GM20431 (cell line): ENCODE data around the gene SRRM4.

Source experiments
- in situ Hi-C: fragments of 300-500 bp; cut with MseI, MboI; formaldehyde crosslinking; loops from one replicate; pipeline ENCODE4 v1.15.0; 2020; ENCODE audit warnings: low sequenced_read_pairs; ENCODE audit not compliant: unreplicated experiment

The SRRM4 gene

GRCh38 chr12:119153477-119154434, 172.4 kb downstream of the SRRM4 start:
- in situ Hi-C loops: no loop called here

DNA sequence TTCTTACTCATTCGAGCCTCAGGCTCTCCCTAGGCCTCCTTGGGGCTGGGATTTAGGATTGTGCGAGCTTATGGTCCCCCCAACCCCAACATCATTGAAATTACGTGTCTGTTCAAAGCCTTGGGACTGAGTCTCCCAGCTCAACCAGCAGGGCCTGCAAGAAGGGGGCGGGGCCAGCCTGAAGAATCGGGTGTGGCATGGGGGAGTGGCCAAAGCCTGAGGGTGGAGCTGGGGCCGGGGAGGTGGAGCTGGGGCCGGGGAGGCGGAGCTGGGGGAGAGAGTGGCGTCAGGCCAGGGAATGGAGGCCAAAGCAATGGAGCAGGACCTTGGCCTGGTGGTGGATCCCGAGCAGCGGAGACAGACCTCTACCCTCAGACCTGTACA, 173.1 kb downstream of the SRRM4 start:
- in situ Hi-C loops: no loop called here

GRCh38 chr12:119156401-119157044, 175.2 kb downstream of the SRRM4 start:
- in situ Hi-C loops: no loop called here

- in situ Hi-C loops: no loop called here
Observed at GRCh38 chr12:119157528-119157927, 176.2 kb downstream of the SRRM4 start.

DNA sequence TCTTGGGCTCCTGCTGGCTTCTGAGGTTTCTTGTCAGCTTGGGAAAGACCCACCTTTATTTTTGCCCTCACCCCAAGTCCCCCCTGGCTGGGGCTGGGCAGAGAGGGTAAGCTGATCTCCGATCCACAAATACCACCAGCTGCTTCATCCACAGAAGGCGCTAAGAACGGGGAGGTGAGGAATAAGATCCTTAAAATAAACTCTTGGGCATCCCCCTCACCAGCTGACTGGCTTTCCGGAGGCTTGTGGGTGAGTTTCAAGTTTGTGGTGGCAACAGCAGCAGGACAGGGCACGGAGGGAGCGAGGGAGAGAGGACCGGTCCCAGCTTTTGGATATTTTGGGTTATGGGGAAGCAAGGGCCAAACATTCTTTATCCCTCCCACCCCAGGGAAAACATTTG, 176.6 kb downstream of the SRRM4 start:
- in situ Hi-C loops: no loop called here

- in situ Hi-C loops: no loop called here
Observed at GRCh38 chr12:119158402-119158801, 177.1 kb downstream of the SRRM4 start.

DNA sequence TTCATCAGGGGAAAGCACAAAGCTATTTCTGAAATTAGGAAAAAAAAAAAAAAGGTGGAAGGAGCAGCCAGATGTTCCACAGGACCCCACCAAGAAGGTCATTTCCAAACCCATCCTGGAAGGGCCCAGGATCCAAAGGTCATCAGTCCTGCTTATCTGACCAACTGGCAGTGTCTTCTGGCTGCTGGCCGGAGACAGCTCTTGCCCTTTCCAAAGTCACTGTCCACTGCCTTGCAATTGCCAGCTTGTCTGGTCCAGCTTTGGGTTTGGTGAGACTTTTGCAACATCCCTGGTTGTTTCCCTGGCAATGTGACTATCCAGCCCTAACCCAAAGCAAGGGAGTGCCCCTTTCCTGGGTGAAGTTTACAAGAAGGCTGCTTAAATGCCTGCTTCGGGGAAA, 178.5 kb downstream of the SRRM4 start:
- in situ Hi-C loops: no loop called here

DNA sequence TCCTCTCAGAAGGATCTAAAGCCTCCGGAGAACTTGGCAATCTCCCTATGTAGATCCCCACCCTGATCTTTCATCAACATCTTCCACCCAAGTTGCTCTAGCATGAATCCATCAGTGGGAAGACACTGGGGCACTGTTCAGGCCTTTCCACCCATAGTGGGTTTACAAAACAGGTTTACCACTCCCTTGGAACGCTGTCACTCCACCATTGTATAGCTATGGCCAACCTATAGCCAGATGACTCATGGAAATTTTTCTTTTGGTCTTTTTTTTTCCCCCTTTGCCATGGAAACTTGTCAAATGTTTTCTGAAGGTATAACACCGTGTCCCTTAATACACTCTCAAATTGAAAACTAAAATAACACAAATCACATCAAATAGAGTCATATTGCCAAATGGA, 186.6 kb downstream of the SRRM4 start:
- in situ Hi-C loops: no loop called here

DNA sequence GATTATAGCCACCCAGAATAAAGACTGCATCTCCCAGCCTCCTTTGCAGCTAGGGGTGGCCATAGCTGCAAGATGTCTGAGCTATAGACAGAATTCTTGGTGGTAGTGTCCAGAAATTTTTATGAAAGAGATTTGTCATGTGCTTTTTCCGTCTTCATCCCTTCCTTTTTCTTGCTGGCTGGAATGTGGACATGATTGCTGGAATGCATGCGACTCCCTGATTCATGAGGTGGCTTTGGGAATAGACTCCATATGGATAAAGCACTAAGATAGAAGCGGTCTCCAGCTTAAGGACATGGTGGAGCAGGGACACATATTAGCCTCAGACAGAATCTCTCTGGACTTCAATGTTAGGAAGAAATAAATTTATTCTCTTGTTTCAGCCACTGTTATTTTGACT, 187.4 kb downstream of the SRRM4 start:
- in situ Hi-C loops: no loop called here

DNA sequence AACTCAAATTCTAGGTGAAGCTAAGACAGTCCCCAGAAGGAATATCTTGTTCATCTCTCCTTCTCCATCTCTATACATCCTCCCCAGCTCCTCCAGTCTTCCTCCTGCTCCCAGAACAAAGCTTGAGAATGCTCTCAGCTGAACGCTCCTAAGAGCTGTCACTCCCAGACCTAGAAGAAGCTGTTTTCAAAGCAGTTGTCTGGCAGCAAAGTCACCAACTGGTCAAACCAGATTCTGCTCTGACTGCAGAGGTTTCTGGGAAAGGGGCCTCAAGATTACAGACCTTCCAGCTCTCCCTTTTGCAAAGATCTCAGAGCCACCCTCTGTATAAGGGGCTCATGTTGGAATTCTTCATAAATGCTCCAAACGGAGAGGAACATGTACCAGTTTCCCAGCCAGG, 187.8 kb downstream of the SRRM4 start:
- in situ Hi-C loops: no loop called here

DNA sequence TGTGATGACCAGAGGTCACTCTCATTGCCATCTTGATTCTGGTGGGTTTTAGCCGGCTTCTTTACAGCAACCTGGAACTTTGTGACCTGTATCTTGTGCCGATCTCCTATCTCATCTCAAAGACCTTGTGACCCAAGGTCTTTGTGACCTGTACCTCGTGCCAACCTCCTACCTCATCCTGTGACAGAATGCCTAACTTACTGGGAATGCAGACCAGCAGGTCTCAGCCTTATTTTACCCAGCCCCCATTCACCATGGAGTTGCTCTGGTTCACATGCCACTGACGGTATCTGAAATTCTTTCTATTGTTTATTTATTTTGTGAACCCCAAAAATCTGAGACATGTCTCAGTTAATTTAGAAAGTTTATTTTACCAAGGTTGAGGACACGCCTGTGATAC, 189.9 kb downstream of the SRRM4 start:
- in situ Hi-C loops: no loop called here

- in situ Hi-C loops: no loop called here
Observed at GRCh38 chr12:119171691-119172425, 190.5 kb downstream of the SRRM4 start.

- in situ Hi-C loops: no loop called here
Observed at GRCh38 chr12:119175081-119175480, 193.7 kb downstream of the SRRM4 start.

GRCh38 chr12:119176267-119177055, 195.1 kb downstream of the SRRM4 start:
- in situ Hi-C loops: no loop called here

DNA sequence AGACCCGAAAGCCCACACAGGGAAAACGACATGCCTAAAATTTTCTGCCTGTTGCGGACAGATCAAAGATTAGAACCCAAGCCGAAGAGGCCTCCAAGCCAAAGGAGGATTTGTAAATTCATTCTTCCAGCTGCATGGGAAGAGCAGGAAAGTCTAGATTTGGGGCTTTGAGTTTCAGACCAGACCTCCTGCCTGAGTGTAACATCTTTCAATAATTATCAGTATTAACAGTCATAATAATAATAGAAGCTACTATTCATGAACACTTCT, 195.7 kb downstream of the SRRM4 start:
- in situ Hi-C loops: no loop called here

- in situ Hi-C loops: no loop called here
Observed at GRCh38 chr12:119177724-119178380, 196.5 kb downstream of the SRRM4 start.

- in situ Hi-C loops: no loop called here
Observed at GRCh38 chr12:119178544-119179334, 197.4 kb downstream of the SRRM4 start, which contains the start of gene HSPB8. HSPB8 (plus strand) TSS chr12:119178931; CDS start chr12:119179313, 382 bp downstream.

DNA sequence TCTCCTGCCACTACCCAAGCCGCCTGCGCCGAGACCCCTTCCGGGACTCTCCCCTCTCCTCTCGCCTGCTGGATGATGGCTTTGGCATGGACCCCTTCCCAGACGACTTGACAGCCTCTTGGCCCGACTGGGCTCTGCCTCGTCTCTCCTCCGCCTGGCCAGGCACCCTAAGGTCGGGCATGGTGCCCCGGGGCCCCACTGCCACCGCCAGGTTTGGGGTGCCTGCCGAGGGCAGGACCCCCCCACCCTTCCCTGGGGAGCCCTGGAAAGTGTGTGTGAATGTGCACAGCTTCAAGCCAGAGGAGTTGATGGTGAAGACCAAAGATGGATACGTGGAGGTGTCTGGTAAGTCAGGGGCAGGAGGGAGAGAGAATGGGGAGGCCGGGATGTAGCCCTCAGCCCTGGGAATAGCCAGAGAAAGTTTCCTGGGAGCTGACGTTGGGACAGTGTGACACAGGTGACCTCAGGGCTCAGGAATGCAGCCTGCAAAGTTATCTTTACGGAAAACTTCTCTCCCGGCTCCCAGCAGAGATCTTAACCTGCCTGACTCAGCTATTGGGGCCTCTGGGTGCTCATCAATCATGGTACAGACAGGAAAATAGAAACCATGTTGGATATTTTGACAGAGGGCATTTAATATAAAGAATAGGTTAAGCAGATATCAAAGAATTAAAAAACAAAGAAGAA, 198.1 kb downstream of the SRRM4 start:
- in situ Hi-C loops: no loop called here
